GM12878 (cell line): Measurements from ENCODE around the gene SLC43A1. TPM values are rescaled to one million over a fixed set of nuclear protein-coding genes. Genes with fewer than 3 reads are reported as not detected.

Experiments used
- EGR1 ChIP-seq, 2 experiments: IDR thresholded peaks; 1 replicate in 1 of 2; 2 replicates in 1 of 2; pipeline ENCODE4 v1.6.1; 2011 to 2012; ENCODE audit warnings: low read depth in 2 of 2, low read length in 2 of 2, borderline replicate concordance in 1 of 2, mild to moderate bottlenecking in 1 of 2, moderate library complexity in 1 of 2
- JUND ChIP-seq: IDR thresholded peaks from 2 replicates; pipeline ENCODE4 v1.6.1; 2012; ENCODE audit warnings: low read depth, mild to moderate bottlenecking, low read length, improper control_type of control experiment, moderate library complexity
- MEF2A ChIP-seq: IDR thresholded peaks from 2 replicates; pipeline ENCODE4 v1.6.1; 2011; ENCODE audit warnings: low read depth, mild to moderate bottlenecking, low read length, moderate library complexity; ENCODE audit not compliant: insufficient read depth
- MEF2B ChIP-seq: fragments of 450-650 bp; IDR thresholded peaks from 2 replicates; pipeline ENCODE4 v1.6.1; 2018; ENCODE audit warnings: mild to moderate bottlenecking, moderate library complexity; ENCODE audit not compliant: partially characterized antibody, poor library complexity, severe bottlenecking
- NBN ChIP-seq: fragments of 450-650 bp; IDR thresholded peaks from 2 replicates; pipeline ENCODE4 v1.6.1; 2016
- RELB ChIP-seq: fragments of 450-650 bp; IDR thresholded peaks from 2 replicates; pipeline ENCODE4 v1.6.1; 2017; ENCODE audit warnings: low read depth, mild to moderate bottlenecking, moderate library complexity
- SREBF2 ChIP-seq: IDR thresholded peaks from 2 replicates; pipeline ENCODE4 v1.6.1; 2012; ENCODE audit warnings: mild to moderate bottlenecking, low read length
- YY1 ChIP-seq: IDR thresholded peaks from 2 replicates; pipeline ENCODE4 v1.6.1; 2011; ENCODE audit warnings: low read depth, mild to moderate bottlenecking, low read length
- ZNF207 ChIP-seq: fragments of 450-650 bp; IDR thresholded peaks from 2 replicates; pipeline ENCODE4 v1.6.1; 2014; ENCODE audit warnings: antibody characterized with exemption, mild to moderate bottlenecking, borderline replicate concordance
- polyA plus RNA-seq, 11 experiments: library from polyadenylated mRNA; depleted of rRNA in 4 of 11; unstranded in 6 of 11; stranded (reverse) in 5 of 11; fragments of >200 nt; fragmentation: Nextera tagmentation in 4 of 11; fragmentation: Illumina TruSeq in 1 of 11; extraction: Ambion mirVana in 4 of 11; extraction: Trizol in 1 of 11; gene quantifications; 1 replicate in 1 of 11; 2 replicates in 10 of 11; pipeline versions ENCODE4 v1.2.1 to v1.2.3, GENCODE V29; 2011 to 2016; ENCODE audit warnings: inconsistent platforms in 2 of 11, missing spikeins in 2 of 11, low read depth in 1 of 11
- total RNA-seq, 4 experiments: library from RNA; depleted of rRNA in 3 of 4; stranded (reverse); fragments of >200 nt in 3 of 4; fragmentation: Illumina TruSeq in 1 of 4; extraction: Trizol in 1 of 4; gene quantifications; 2 replicates each; pipeline versions ENCODE4 v1.2.1 to v1.2.3, GENCODE V29; 2013 to 2021
- TF ChIP-seq, protein P1 (sequence below): IDR thresholded peaks from 2 replicates; pipeline ENCODE4 v1.6.1; 2011; ENCODE audit warnings: low read depth, mild to moderate bottlenecking, low read length, moderate library complexity, borderline replicate concordance; ENCODE audit errors: extremely low read depth

SLC43A1 gene
- total and polyA plus RNA-seq, 10 of the 15 experiments (the other 5 are each of a cell fraction or from before 2014, with no cell fraction given): 1.0 to 17.8 (median 12.6) TPM

DNA sequence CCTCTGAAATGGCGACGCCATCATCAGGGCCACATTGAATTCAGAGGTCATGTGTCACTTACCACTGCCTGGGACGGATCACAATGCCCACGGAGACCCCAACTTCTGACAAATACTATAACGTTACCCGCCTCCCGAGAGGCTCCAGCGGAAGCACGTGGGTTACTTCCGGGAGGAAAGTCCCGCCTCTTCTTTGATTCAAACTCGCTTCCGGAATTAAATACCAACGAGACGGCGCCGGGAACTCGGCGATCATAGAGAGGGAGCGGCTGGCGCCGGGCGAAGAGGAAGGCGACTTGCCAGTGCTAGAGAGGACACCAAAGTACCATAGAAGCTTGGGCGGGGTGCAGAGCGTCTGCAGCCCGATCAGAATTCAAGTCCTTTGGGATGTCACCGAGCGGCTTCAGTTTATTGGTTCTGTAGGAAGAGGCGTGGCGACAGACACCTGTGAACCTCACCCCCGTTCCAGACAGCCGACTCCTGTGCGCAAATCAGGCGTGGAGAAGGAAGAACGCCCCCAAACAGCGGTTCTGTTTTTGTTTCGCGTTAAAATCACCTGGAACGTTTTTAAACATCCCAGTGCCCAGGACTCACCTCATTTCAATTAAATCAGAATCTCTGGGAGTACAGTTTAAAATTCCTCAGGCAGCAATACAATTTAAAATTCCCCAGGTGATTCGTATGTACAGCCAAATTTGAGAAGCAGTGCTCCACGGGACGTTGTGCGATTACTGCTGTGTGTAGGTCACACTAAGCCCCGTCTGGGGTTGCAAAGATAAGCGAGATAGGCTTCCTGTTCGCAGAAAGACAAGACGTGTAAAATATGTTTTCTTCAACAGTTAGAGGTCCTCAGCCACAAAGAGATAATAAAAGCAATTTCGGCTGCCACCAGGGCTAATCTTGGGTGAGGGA, 15.3 kb upstream of the SLC43A1 start, which contains the start of gene TIMM10 (continued):
- TF ChIP-seq EGR1 (IDR thresholded peaks at IDR 0.05; ENCODE audit: borderline replicate concordance in 1 of 2, low read depth in 2 of 2, low read length in 2 of 2) (peak in 1 of 2 experiments; percentile 77; a peak in 2 of 3 replicates), SREBF2 (no peak), RELB (peak; percentile 80), JUND (no peak), MEF2B (peak; percentile 78), YY1 (no peak), MEF2A (0 out of 2 replicates have a peak, but pooled peaks have one; percentile 65), ZNF207 (no peak), NBN (peak; percentile 87)
- TF ChIP-seq, protein P1, sequence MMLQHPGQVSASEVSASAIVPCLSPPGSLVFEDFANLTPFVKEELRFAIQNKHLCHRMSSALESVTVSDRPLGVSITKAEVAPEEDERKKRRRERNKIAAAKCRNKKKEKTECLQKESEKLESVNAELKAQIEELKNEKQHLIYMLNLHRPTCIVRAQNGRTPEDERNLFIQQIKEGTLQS: peak; percentile 26; the same call in 1 of the 2 replicates
